Activated naive CD8-positive, alpha-beta T cell treated with anti-CD3 and anti-CD28 coated beads for 36 hours (primary cell): ENCODE data around the gene CASS4. TPM values are rescaled to one million over a fixed set of nuclear protein-coding genes. Genes with fewer than 3 reads are reported as not detected.

Source experiments
- DNase-seq: peaks from one replicate; pipeline ENCODE4 v3.0.0; 2021
- H3K27ac Mint-ChIP-seq: one replicate; pipeline ENCODE4 v1.8.0; 2022; ENCODE audit warnings: mild to moderate bottlenecking, moderate library complexity, mixed read lengths
- H3K27me3 Mint-ChIP-seq: one replicate; pipeline ENCODE4 v1.8.0; 2022; ENCODE audit warnings: mild to moderate bottlenecking, mixed read lengths
- H3K36me3 Mint-ChIP-seq: one replicate; pipeline ENCODE4 v1.8.0; 2021; ENCODE audit warnings: mild to moderate bottlenecking, mixed read lengths
- H3K4me1 Mint-ChIP-seq: one replicate; pipeline ENCODE4 v1.8.0; 2021; ENCODE audit warnings: mixed read lengths
- H3K4me3 Mint-ChIP-seq: one replicate; pipeline ENCODE4 v1.8.0; 2022; ENCODE audit warnings: mild to moderate bottlenecking, moderate library complexity, mixed read lengths
- H3K9me3 Mint-ChIP-seq: one replicate; pipeline ENCODE4 v1.8.0; 2022; ENCODE audit warnings: mixed read lengths
- total RNA-seq, 2 experiments: library from RNA; stranded (reverse); gene quantifications; one replicate each; pipeline ENCODE4 v1.2.3, GENCODE V29; 2021

Gene CASS4
- total RNA-seq, 2 experiments from 2014 or later: 3.0 to 3.4 TPM

GRCh38 chr20:56465997-56466396, 53.9 kb downstream of the CASS4 start:
- no peak for DNase-seq
- Mint-ChIP-seq H3K27me3 (no peaks in the 10 kb centered on the region), H3K27ac (no peak overlapping the region), H3K4me3 (no peak overlapping the region), H3K9me3 (no peaks in the 10 kb centered on the region), H3K36me3 (peaks cover 7% of the 10 kb centered on the region), H3K4me1 (peaks cover 29% of the 10 kb centered on the region)

DNA sequence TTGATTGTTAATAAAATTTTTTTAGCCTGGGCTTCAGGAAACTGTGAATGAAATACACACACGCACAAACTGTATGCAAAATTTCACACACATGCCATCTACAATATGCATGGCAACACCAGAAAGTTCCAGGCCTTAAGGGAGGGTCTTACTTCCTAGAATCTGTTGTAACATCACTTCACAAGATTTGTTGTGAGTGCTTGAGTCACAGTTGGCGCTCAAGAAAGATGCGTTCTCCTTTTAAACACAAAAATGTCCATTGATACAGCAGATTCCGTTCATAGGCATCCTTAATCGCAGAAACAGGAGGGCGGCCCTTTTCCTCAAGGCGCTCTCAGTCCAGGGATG, 55.9 kb downstream of the CASS4 start:
- H3K4me3 Mint-ChIP-seq: peak overlapping the region; percentile 100
- H3K4me1 Mint-ChIP-seq: peaks cover 22% of the 10 kb centered on the region
- no peaks in the 10 kb centered on the region for H3K27me3 Mint-ChIP-seq
- peak overlapping the region; percentile 97 for H3K27ac Mint-ChIP-seq
- no peak for DNase-seq
- no peaks in the 10 kb centered on the region for H3K9me3 Mint-ChIP-seq
- H3K36me3 Mint-ChIP-seq: peaks cover 8% of the 10 kb centered on the region

- peak; percentile 97 for DNase-seq
- Mint-ChIP-seq H3K9me3 (no peaks in the 10 kb centered on the region), H3K4me3 (peak within 1 kb of the TSS; percentile 100), H3K27me3 (no peaks in the 10 kb centered on the region), H3K36me3 (peaks cover 8% of the 10 kb centered on the region), H3K4me1 (peaks cover 17% of the 10 kb centered on the region), H3K27ac (peak within 1 kb of the TSS; percentile 97)
These were observed 56.4 kb downstream of the CASS4 start, which contains the start of gene RTF2 for GRCh38 chr20:56468316-56469076. RTF2 (plus strand) TSS chr20:56468627; CDS start chr20:56468698, 71 bp downstream.

GRCh38 chr20:56469077-56469449, 57.0 kb downstream of the CASS4 start:
- Mint-ChIP-seq H3K27me3 (no peaks in the 10 kb centered on the region), H3K27ac (peak overlapping the region; percentile 97), H3K9me3 (no peaks in the 10 kb centered on the region), H3K4me1 (peaks cover 12% of the 10 kb centered on the region), H3K4me3 (peak overlapping the region; percentile 100), H3K36me3 (peaks cover 8% of the 10 kb centered on the region)
- DNase-seq: no peak

DNA sequence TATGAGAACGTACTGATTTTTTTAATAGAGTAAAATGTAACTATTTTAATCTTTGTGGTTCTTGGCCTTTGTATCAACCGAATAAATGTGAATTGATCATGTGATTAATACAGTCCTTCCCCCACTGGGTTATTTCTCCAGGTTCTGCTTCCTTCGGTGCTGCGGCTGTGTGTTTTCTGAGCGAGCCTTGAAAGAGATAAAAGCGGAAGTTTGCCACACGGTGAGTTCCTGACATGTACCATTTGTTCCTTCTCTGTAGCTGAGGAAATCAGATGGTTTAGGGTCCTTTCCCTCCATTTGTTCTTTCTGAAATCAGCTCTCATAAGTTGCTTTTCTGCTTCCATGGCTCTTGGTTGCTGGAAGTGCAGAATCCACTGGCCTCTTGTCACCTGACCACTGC, 71.9 kb downstream of the CASS4 start:
- Mint-ChIP-seq H3K4me1 (peaks cover 24% of the 10 kb centered on the region), H3K27ac (peak overlapping the region; percentile 70), H3K36me3 (peaks cover 32% of the 10 kb centered on the region), H3K27me3 (no peaks in the 10 kb centered on the region), H3K4me3 (peak overlapping the region; percentile 33), H3K9me3 (no peaks in the 10 kb centered on the region)
- DNase-seq: no peak

DNA sequence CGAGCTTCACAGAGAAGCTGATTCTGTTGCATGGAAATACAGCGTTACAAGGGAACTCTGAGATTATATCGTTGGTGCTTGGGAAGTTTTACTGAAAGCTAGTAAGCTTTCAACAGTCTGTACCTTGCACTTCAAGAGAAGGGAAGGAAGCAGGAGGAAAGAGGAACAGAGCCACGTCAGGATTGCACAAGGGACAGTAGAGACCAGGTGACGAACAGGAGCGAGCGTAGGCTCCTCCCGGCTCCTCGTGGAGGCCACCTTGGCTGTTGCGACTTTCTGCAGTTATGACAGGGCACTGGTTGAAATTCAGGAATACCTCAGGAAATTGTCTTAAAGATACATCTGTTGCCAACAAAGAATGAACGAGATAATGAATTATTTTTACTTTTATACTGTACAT, 75.2 kb downstream of the CASS4 start:
- Mint-ChIP-seq H3K4me3 (no peak overlapping the region), H3K27ac (no peak overlapping the region), H3K9me3 (no peaks in the 10 kb centered on the region), H3K27me3 (no peaks in the 10 kb centered on the region), H3K36me3 (peaks cover 21% of the 10 kb centered on the region), H3K4me1 (peaks cover 19% of the 10 kb centered on the region)
- no peak for DNase-seq

- H3K4me3 Mint-ChIP-seq: no peak overlapping the region
- peaks cover 10% of the 10 kb centered on the region for H3K4me1 Mint-ChIP-seq
- H3K27ac Mint-ChIP-seq: no peak overlapping the region
- no peak for DNase-seq
- H3K36me3 Mint-ChIP-seq: peaks cover 17% of the 10 kb centered on the region
- no peaks in the 10 kb centered on the region for H3K9me3 Mint-ChIP-seq
- no peaks in the 10 kb centered on the region for H3K27me3 Mint-ChIP-seq
These were observed 76.5 kb downstream of the CASS4 start for GRCh38 chr20:56488566-56488965.

GRCh38 chr20:56501116-56501515, 89.1 kb downstream of the CASS4 start:
- Mint-ChIP-seq H3K9me3 (no peaks in the 10 kb centered on the region), H3K27me3 (no peaks in the 10 kb centered on the region), H3K4me3 (no peak overlapping the region), H3K27ac (no peak overlapping the region), H3K36me3 (peaks cover 18% of the 10 kb centered on the region), H3K4me1 (peaks cover 2% of the 10 kb centered on the region)
- no peak for DNase-seq

GRCh38 chr20:56503916-56504315, 91.9 kb downstream of the CASS4 start:
- H3K36me3 Mint-ChIP-seq: no peaks in the 10 kb centered on the region
- peak overlapping the region; percentile 8 for H3K27ac Mint-ChIP-seq
- H3K4me3 Mint-ChIP-seq: no peak overlapping the region
- H3K27me3 Mint-ChIP-seq: no peaks in the 10 kb centered on the region
- H3K9me3 Mint-ChIP-seq: no peaks in the 10 kb centered on the region
- no peaks in the 10 kb centered on the region for H3K4me1 Mint-ChIP-seq
- no peak for DNase-seq

- no peaks in the 10 kb centered on the region for H3K4me1 Mint-ChIP-seq
- no peaks in the 10 kb centered on the region for H3K36me3 Mint-ChIP-seq
- peak overlapping the region; percentile 8 for H3K27ac Mint-ChIP-seq
- DNase-seq: no peak
- H3K4me3 Mint-ChIP-seq: no peak overlapping the region
- no peaks in the 10 kb centered on the region for H3K9me3 Mint-ChIP-seq
- no peaks in the 10 kb centered on the region for H3K27me3 Mint-ChIP-seq
These were observed 92.4 kb downstream of the CASS4 start for GRCh38 chr20:56504373-56505005.

DNA sequence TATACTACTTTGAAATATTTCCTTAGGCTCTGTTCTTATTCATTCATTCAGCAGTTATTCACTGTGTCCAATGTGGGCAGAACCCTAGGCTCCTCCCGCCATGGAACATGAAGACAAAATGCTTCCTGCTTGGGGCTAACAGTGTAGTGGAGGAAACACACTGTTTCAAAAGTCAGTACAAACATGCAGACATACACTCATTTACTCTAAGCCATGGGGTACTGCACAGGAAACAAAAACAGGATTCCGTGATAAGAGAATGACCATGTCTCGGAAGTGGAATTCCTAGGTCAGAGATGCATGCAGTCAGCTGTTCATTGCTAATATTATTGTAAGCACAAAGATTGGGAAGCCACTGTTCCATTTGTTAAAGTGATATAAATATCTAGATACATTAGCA, 94.0 kb downstream of the CASS4 start:
- no peak for DNase-seq
- no peak overlapping the region for H3K4me3 Mint-ChIP-seq
- H3K36me3 Mint-ChIP-seq: no peaks in the 10 kb centered on the region
- H3K9me3 Mint-ChIP-seq: no peaks in the 10 kb centered on the region
- H3K27ac Mint-ChIP-seq: no peak overlapping the region
- H3K27me3 Mint-ChIP-seq: no peaks in the 10 kb centered on the region
- H3K4me1 Mint-ChIP-seq: no peaks in the 10 kb centered on the region

Other genes starting within 250 kb of the CASS4 start
- not detected for gene MC3R, start 163.5 kb upstream of the CASS4 start, total RNA-seq
- gene FAM210B, start 53.3 kb upstream of the CASS4 start, total RNA-seq: 1 to 10 TPM; 5.0 to 5.2 TPM
- gene AURKA, start 20.0 kb upstream of the CASS4 start, total RNA-seq: 10 to 100 TPM; 83.6 to 85.1 TPM
- 10 to 100 TPM; 66.4 to 69.8 TPM for gene CSTF1, start 19.6 kb upstream of the CASS4 start, total RNA-seq
- 10 to 100 TPM; 70.3 to 76.3 TPM for gene RTF2, start 56.4 kb downstream of the CASS4 start, total RNA-seq
- under 1 TPM; 0.24 to 0.62 TPM for gene FAM209A, start 112.5 kb downstream of the CASS4 start, total RNA-seq
- gene FAM209B, start 121.0 kb downstream of the CASS4 start, total RNA-seq: under 1 TPM in 1 of 2 experiments, not detected in 1; 0.60 TPM
- gene TFAP2C, start 217.0 kb downstream of the CASS4 start, total RNA-seq: not detected